GM23338 (cell line): ENCODE data around the gene PDS5A. TPM values are rescaled to one million over a fixed set of nuclear protein-coding genes. Genes with fewer than 3 reads are reported as not detected.

Experiments used
- CREB1 ChIP-seq: fragments of 250-450 bp; sonication (Bioruptor Pico); IDR thresholded peaks from 2 replicates; pipeline ENCODE4 v1.5.0; 2020; ENCODE audit warnings: low read depth, mild to moderate bottlenecking, moderate library complexity
- EZH2phosphoT487 ChIP-seq: fragments of 200-600 bp; sonication (generic); IDR thresholded peaks from one replicate; pipeline ENCODE4 v1.8.1; 2018; ENCODE audit warnings: antibody characterized with exemption; ENCODE audit not compliant: unreplicated experiment
- POLR2AphosphoS5 ChIP-seq: IDR thresholded peaks from 2 replicates; pipeline ENCODE4 v1.6.1; 2016; ENCODE audit warnings: antibody characterized with exemption, low read depth
- STAT1 ChIP-seq: IDR thresholded peaks from one replicate; pipeline ENCODE4 v1.6.1; 2016; ENCODE audit warnings: antibody characterized with exemption; ENCODE audit not compliant: unreplicated experiment
- ZNF114 ChIP-seq: fragments of 250-450 bp; sonication (Bioruptor Pico); IDR thresholded peaks from 2 replicates; pipeline ENCODE4 v1.5.0; 2020; ENCODE audit warnings: mild to moderate bottlenecking, moderate library complexity
- polyA plus RNA-seq: library from polyadenylated mRNA; unstranded; fragments of >200 nt; fragmentation: Nextera tagmentation; extraction: Ambion mirVana; gene quantifications from 2 replicates; pipeline ENCODE4 v1.2.1, GENCODE V29; 2016
- total RNA-seq: library from RNA; depleted of rRNA; stranded (reverse); fragments of >200 nt; shearing (Covaris generic); gene quantifications from 2 replicates; pipeline ENCODE4 v1.2.3, GENCODE V29; 2014
- TF ChIP-seq, protein P1 (sequence below): fragments of 250-450 bp; sonication (Bioruptor Pico); IDR thresholded peaks from 2 replicates; pipeline ENCODE4 v1.5.0; 2020; ENCODE audit warnings: mild to moderate bottlenecking, moderate library complexity
- TF ChIP-seq, protein P2 (sequence below), 2 experiments: fragments of 200-600 bp in 1 of 2; sonication (generic) in 1 of 2; conservative IDR thresholded peaks; 2 replicates each; pipeline versions ENCODE4 v1.5.1 to v1.6.1; 2016 to 2017; ENCODE audit warnings: antibody characterized with exemption in 2 of 2, low read depth in 2 of 2, mild to moderate bottlenecking in 2 of 2, moderate library complexity in 1 of 2
- TF ChIP-seq, protein P3 (sequence below): IDR thresholded peaks from 2 replicates; pipeline ENCODE4 v1.6.1; 2016; ENCODE audit warnings: antibody characterized with exemption

Gene PDS5A
- total and polyA plus RNA-seq, 2 experiments from 2014 or later: 22.1 to 91.9 TPM

DNA sequence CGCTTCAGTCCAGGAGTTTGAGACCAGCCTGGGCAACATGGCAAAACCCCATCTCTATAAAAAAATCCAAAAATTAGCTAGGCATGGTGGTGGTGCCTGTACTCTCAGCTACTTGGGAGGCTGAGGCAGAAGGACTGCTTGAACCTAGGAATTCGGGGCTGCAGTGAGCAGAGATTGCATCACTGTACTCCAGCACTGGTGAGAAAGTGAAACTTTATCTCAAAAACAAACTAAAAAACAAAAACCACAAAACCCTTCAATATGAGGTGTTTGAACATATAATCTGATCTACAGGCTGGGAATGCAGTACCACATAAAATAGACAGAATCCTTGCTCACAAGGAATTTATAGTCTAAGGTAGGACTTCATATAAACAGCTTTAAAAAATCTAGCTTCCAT lies 103.9 kb downstream of the PDS5A start (continued):
- TF ChIP-seq, protein P1, sequence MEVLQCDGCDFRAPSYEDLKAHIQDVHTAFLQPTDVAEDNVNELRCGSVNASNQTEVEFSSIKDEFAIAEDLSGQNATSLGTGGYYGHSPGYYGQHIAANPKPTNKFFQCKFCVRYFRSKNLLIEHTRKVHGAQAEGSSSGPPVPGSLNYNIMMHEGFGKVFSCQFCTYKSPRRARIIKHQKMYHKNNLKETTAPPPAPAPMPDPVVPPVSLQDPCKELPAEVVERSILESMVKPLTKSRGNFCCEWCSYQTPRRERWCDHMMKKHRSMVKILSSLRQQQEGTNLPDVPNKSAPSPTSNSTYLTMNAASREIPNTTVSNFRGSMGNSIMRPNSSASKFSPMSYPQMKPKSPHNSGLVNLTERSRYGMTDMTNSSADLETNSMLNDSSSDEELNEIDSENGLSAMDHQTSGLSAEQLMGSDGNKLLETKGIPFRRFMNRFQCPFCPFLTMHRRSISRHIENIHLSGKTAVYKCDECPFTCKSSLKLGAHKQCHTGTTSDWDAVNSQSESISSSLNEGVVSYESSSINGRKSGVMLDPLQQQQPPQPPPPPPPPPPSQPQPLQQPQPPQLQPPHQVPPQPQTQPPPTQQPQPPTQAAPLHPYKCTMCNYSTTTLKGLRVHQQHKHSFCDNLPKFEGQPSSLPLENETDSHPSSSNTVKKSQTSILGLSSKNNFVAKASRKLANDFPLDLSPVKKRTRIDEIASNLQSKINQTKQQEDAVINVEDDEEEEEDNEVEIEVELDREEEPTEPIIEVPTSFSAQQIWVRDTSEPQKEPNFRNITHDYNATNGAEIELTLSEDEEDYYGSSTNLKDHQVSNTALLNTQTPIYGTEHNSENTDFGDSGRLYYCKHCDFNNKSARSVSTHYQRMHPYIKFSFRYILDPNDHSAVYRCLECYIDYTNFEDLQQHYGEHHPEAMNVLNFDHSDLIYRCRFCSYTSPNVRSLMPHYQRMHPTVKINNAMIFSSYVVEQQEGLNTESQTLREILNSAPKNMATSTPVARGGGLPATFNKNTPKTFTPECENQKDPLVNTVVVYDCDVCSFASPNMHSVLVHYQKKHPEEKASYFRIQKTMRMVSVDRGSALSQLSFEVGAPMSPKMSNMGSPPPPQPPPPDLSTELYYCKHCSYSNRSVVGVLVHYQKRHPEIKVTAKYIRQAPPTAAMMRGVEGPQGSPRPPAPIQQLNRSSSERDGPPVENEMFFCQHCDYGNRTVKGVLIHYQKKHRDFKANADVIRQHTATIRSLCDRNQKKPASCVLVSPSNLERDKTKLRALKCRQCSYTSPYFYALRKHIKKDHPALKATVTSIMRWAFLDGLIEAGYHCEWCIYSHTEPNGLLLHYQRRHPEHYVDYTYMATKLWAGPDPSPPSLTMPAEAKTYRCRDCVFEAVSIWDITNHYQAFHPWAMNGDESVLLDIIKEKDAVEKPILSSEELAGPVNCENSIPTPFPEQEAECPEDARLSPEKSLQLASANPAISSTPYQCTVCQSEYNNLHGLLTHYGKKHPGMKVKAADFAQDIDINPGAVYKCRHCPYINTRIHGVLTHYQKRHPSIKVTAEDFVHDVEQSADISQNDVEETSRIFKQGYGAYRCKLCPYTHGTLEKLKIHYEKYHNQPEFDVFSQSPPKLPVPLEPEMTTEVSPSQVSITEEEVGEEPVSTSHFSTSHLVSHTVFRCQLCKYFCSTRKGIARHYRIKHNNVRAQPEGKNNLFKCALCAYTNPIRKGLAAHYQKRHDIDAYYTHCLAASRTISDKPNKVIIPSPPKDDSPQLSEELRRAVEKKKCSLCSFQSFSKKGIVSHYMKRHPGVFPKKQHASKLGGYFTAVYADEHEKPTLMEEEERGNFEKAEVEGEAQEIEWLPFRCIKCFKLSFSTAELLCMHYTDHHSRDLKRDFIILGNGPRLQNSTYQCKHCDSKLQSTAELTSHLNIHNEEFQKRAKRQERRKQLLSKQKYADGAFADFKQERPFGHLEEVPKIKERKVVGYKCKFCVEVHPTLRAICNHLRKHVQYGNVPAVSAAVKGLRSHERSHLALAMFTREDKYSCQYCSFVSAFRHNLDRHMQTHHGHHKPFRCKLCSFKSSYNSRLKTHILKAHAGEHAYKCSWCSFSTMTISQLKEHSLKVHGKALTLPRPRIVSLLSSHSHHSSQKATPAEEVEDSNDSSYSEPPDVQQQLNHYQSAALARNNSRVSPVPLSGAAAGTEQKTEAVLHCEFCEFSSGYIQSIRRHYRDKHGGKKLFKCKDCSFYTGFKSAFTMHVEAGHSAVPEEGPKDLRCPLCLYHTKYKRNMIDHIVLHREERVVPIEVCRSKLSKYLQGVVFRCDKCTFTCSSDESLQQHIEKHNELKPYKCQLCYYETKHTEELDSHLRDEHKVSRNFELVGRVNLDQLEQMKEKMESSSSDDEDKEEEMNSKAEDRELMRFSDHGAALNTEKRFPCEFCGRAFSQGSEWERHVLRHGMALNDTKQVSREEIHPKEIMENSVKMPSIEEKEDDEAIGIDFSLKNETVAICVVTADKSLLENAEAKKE (CRISPR knock-in tag): no peak
- TF ChIP-seq, protein P2, sequence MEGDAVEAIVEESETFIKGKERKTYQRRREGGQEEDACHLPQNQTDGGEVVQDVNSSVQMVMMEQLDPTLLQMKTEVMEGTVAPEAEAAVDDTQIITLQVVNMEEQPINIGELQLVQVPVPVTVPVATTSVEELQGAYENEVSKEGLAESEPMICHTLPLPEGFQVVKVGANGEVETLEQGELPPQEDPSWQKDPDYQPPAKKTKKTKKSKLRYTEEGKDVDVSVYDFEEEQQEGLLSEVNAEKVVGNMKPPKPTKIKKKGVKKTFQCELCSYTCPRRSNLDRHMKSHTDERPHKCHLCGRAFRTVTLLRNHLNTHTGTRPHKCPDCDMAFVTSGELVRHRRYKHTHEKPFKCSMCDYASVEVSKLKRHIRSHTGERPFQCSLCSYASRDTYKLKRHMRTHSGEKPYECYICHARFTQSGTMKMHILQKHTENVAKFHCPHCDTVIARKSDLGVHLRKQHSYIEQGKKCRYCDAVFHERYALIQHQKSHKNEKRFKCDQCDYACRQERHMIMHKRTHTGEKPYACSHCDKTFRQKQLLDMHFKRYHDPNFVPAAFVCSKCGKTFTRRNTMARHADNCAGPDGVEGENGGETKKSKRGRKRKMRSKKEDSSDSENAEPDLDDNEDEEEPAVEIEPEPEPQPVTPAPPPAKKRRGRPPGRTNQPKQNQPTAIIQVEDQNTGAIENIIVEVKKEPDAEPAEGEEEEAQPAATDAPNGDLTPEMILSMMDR (conservative IDR thresholded peaks at IDR 0.05; ENCODE audit: low read depth in 2 of 2): no peak
- no peak for TF ChIP-seq STAT1
- TF ChIP-seq CREB1 (CRISPR knock-in tag): no peak
- no peak for TF ChIP-seq EZH2phosphoT487
- no peak for TF ChIP-seq ZNF114 (CRISPR knock-in tag)
- no peak for TF ChIP-seq POLR2AphosphoS5
- TF ChIP-seq, protein P3, sequence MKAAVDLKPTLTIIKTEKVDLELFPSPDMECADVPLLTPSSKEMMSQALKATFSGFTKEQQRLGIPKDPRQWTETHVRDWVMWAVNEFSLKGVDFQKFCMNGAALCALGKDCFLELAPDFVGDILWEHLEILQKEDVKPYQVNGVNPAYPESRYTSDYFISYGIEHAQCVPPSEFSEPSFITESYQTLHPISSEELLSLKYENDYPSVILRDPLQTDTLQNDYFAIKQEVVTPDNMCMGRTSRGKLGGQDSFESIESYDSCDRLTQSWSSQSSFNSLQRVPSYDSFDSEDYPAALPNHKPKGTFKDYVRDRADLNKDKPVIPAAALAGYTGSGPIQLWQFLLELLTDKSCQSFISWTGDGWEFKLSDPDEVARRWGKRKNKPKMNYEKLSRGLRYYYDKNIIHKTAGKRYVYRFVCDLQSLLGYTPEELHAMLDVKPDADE: no peak
